Kidney (tissue), 14 donors: ENCODE data around the gene SPACA4. TPM values are rescaled to one million over a fixed set of nuclear protein-coding genes. Genes with fewer than 3 reads are reported as not detected.

Experiments
- DNase-seq, 5 donors: peaks; one replicate each; pipeline ENCODE4 v3.0.0-alpha.2; 2013 to 2020
- FAIRE-seq: peaks from 2 replicates; lab custom pipeline; 2012; peaks lifted over from hg19 to GRCh38; lab: Jason Lieb, UNC
- H3K27ac ChIP-seq, 2 donors: one replicate each; pipeline ENCODE4 v1.7.0; 2013; ENCODE audit warnings: low read depth in 2 of 2, low read length in 2 of 2, inconsistent platforms in 1 of 2
- H3K27me3 ChIP-seq: one replicate; pipeline ENCODE4 v1.7.1; 2013; ENCODE audit warnings: low read length, inconsistent platforms; ENCODE audit not compliant: control insufficient read depth, insufficient read depth
- H3K36me3 ChIP-seq, 3 donors: one replicate each; pipeline versions ENCODE4 v1.7.0 to v1.7.1; 2013; ENCODE audit warnings: low read length in 3 of 3, control low read depth in 1 of 3, inconsistent platforms in 1 of 3; ENCODE audit not compliant: insufficient read depth in 3 of 3, control insufficient read depth in 2 of 3
- H3K4me1 ChIP-seq, 3 donors: one replicate each; pipeline versions ENCODE4 v1.7.0 to v1.7.1; 2013; ENCODE audit warnings: low read length in 3 of 3, inconsistent platforms in 1 of 3, low read depth in 1 of 3; ENCODE audit not compliant: control insufficient read depth in 2 of 3, insufficient read depth in 2 of 3
- H3K4me3 ChIP-seq, 3 donors: one replicate each; pipeline versions ENCODE4 v1.7.0 to v1.8.1; 2013; ENCODE audit warnings: low read length in 3 of 3, control low read depth in 1 of 3, inconsistent platforms in 1 of 3
- H3K9ac ChIP-seq, 3 donors: one replicate each; pipeline versions ENCODE4 v1.7.0 to v1.7.1; 2013; ENCODE audit warnings: low read length in 3 of 3, control low read depth in 1 of 3, inconsistent platforms in 1 of 3
- H3K9me3 ChIP-seq, 3 donors: one replicate each; pipeline versions ENCODE4 v1.7.0 to v1.7.1; 2013; ENCODE audit warnings: low read length in 3 of 3, control low read depth in 1 of 3, inconsistent platforms in 1 of 3; ENCODE audit not compliant: control insufficient read depth in 2 of 3, insufficient read depth in 1 of 3
- CTCF ChIP-seq: IDR thresholded peaks from 3 replicates; pipeline ENCODE4 v1.5.1; 2012; ENCODE audit warnings: mild to moderate bottlenecking, moderate library complexity, borderline replicate concordance; ENCODE audit not compliant: insufficient read depth; ENCODE audit errors: extremely low read depth
- intact Hi-C: fragments of 100-400 bp; cut with DNase I; formaldehyde crosslinking; loops from one replicate; pipeline ENCODE4 v1.11.1; 2022
- polyA plus RNA-seq: library from polyadenylated mRNA; stranded (reverse); fragments of 350-450 nt; fragmentation: Illumina TruSeq; extraction: RNeasy Lipid Tissue Mini Kit (QIAGEN cat#74804); gene quantifications from one replicate; pipeline ENCODE4 v1.2.3, GENCODE V29; 2014; ENCODE audit warnings: low read depth, low replicate concordance; ENCODE audit not compliant: insufficient read depth
- total RNA-seq: library from RNA; stranded (reverse); fragmentation: NEBNext Ultra II Directional; extraction: Animal tissue kit (Norgen Biotek cat#: 25700); gene quantifications from one replicate; pipeline ENCODE4 v1.2.1, GENCODE V29; 2021
- donor health status: control.
- donor health status: control.
- donor health status: control.
- donor health status: control.
- donor health status: control.
- donor health status: DM: yes; HTN: yes; CAD: no.
- donor health status: Normal renal cell carcinoma (clear cell type).

The SPACA4 gene
- total and polyA plus RNA-seq, 2 donors from 2014 or later, result not detected

- peaks cover 0 to 5% (median 3%) of the 10 kb centered on the region in 3 donors for H3K4me1 ChIP-seq
- intact Hi-C loops, result no loop called here
- no peak overlapping the region for H3K27ac ChIP-seq
- no peak for FAIRE-seq
- H3K9me3 ChIP-seq, result no peaks in the 10 kb centered on the region
- no peak for TF ChIP-seq CTCF
- H3K36me3 ChIP-seq, result no peaks in the 10 kb centered on the region
- no peak overlapping the region for H3K4me3 ChIP-seq
- H3K27me3 ChIP-seq, result no peaks in the 10 kb centered on the region
- no peak overlapping the region for H3K9ac ChIP-seq
- DNase-seq, result peak in 2 of 5 donors; percentile 47 to 52
Observed at GRCh38 chr19:48654299-48655059, 47.9 kb downstream of the SPACA4 start.

- Histone ChIP-seq H3K36me3 (no peaks in the 10 kb centered on the region), H3K27me3 (no peaks in the 10 kb centered on the region), H3K4me1 (peaks cover 3 to 5% (median 3%) of the 10 kb centered on the region in 3 donors), H3K9ac (no peak overlapping the region), H3K9me3 (no peaks in the 10 kb centered on the region), H3K4me3 (no peak overlapping the region), H3K27ac (no peak overlapping the region)
- FAIRE-seq, result no peak
- TF ChIP-seq CTCF, result no peak
- peak in 4 of 5 donors; percentile 45 to 87 (median 70) for DNase-seq
- intact Hi-C loops, result no loop called here
Observed at GRCh38 chr19:48656840-48657474, 50.4 kb downstream of the SPACA4 start.

Other genes starting within 250 kb of the SPACA4 start
- 9.2 TPM for gene TMEM143, start 242.8 kb upstream of the SPACA4 start, total RNA-seq
- gene TMEM143, start 242.8 kb upstream of the SPACA4 start, polyA plus RNA-seq, result 15.7 TPM
- not detected for gene SYNGR4, start 242.4 kb upstream of the SPACA4 start, total RNA-seq
- gene SYNGR4, start 242.4 kb upstream of the SPACA4 start, polyA plus RNA-seq, result not detected
- gene KDELR1, start 215.2 kb upstream of the SPACA4 start, total RNA-seq, result 169 TPM
- gene KDELR1, start 215.2 kb upstream of the SPACA4 start, polyA plus RNA-seq, result 204 TPM
- gene GRIN2D, start 213.1 kb upstream of the SPACA4 start, total RNA-seq, result 0.54 TPM
- gene GRIN2D, start 213.1 kb upstream of the SPACA4 start, polyA plus RNA-seq, result 0.13 TPM
- gene GRWD1, start 160.8 kb upstream of the SPACA4 start, total RNA-seq, result 34.0 TPM
- gene GRWD1, start 160.8 kb upstream of the SPACA4 start, polyA plus RNA-seq, result 19.0 TPM
- 1.0 TPM for gene KCNJ14, start 151.2 kb upstream of the SPACA4 start, total RNA-seq
- gene KCNJ14, start 151.2 kb upstream of the SPACA4 start, polyA plus RNA-seq, result 0.28 TPM
- gene CYTH2, start 137.4 kb upstream of the SPACA4 start, total RNA-seq, result 96.1 TPM
- gene CYTH2, start 137.4 kb upstream of the SPACA4 start, polyA plus RNA-seq, result 51.0 TPM
- 8.4 TPM for gene LMTK3, start 94.9 kb upstream of the SPACA4 start, total RNA-seq
- gene LMTK3, start 94.9 kb upstream of the SPACA4 start, polyA plus RNA-seq, result 4.2 TPM
- gene SULT2B1, start 54.6 kb upstream of the SPACA4 start, total RNA-seq, result 2.3 TPM
- gene SULT2B1, start 54.6 kb upstream of the SPACA4 start, polyA plus RNA-seq, result 2.3 TPM
- gene FAM83E, start 8.3 kb downstream of the SPACA4 start, total RNA-seq, result 15.9 TPM
- 0.41 TPM for gene FAM83E, start 8.3 kb downstream of the SPACA4 start, polyA plus RNA-seq
- gene RPL18, start 12.4 kb downstream of the SPACA4 start, total RNA-seq, result 986 TPM
- gene RPL18, start 12.4 kb downstream of the SPACA4 start, polyA plus RNA-seq, result 1,596 TPM
- 23.3 TPM for gene SPHK2, start 12.8 kb downstream of the SPACA4 start, total RNA-seq
- gene SPHK2, start 12.8 kb downstream of the SPACA4 start, polyA plus RNA-seq, result 37.2 TPM
- 14.5 TPM for gene DBP, start 30.6 kb downstream of the SPACA4 start, total RNA-seq
- gene DBP, start 30.6 kb downstream of the SPACA4 start, polyA plus RNA-seq, result 20.4 TPM
- 11.6 TPM for gene CA11, start 39.4 kb downstream of the SPACA4 start, total RNA-seq
- 42.3 TPM for gene CA11, start 39.4 kb downstream of the SPACA4 start, polyA plus RNA-seq
- gene NTN5, start 66.3 kb downstream of the SPACA4 start, total RNA-seq, result 0.85 TPM
- gene NTN5, start 66.3 kb downstream of the SPACA4 start, polyA plus RNA-seq, result 0.52 TPM
- gene FUT2, start 89.2 kb downstream of the SPACA4 start, total RNA-seq, result 5.8 TPM
- 0.28 TPM for gene FUT2, start 89.2 kb downstream of the SPACA4 start, polyA plus RNA-seq
- 2.2 TPM for gene MAMSTR, start 113.0 kb downstream of the SPACA4 start, total RNA-seq
- gene MAMSTR, start 113.0 kb downstream of the SPACA4 start, polyA plus RNA-seq, result 3.6 TPM
- gene RASIP1, start 133.9 kb downstream of the SPACA4 start, total RNA-seq, result 23.3 TPM
- gene RASIP1, start 133.9 kb downstream of the SPACA4 start, polyA plus RNA-seq, result 13.6 TPM
- 0.79 TPM for gene IZUMO1, start 140.2 kb downstream of the SPACA4 start, total RNA-seq
- gene IZUMO1, start 140.2 kb downstream of the SPACA4 start, polyA plus RNA-seq, result not detected
- gene FUT1, start 145.9 kb downstream of the SPACA4 start, total RNA-seq, result 4.3 TPM
- 2.3 TPM for gene FUT1, start 145.9 kb downstream of the SPACA4 start, polyA plus RNA-seq
- gene FGF21, start 148.8 kb downstream of the SPACA4 start, total RNA-seq, result not detected
- not detected for gene FGF21, start 148.8 kb downstream of the SPACA4 start, polyA plus RNA-seq
- gene BCAT2, start 204.3 kb downstream of the SPACA4 start, total RNA-seq, result 55.3 TPM
- 69.4 TPM for gene BCAT2, start 204.3 kb downstream of the SPACA4 start, polyA plus RNA-seq
- gene HSD17B14, start 229.7 kb downstream of the SPACA4 start, total RNA-seq, result 5.2 TPM
- gene HSD17B14, start 229.7 kb downstream of the SPACA4 start, polyA plus RNA-seq, result 141 TPM